DOHH2 (cell line): ENCODE results near the gene PIK3R3.

Source experiments
- H3F3A ChIP-seq: fragments of 200-600 bp; sonication (generic), shearing (Covaris generic); 2 replicates; pipeline ENCODE4 v1.6.0; 2016; ENCODE audit warnings: antibody characterized with exemption, mild to moderate bottlenecking; ENCODE audit not compliant: control insufficient read depth, insufficient read depth
- H3K27ac ChIP-seq: fragments of 200-600 bp; sonication (generic); 2 replicates; pipeline ENCODE4 v1.5.1; 2014; ENCODE audit warnings: low read depth, mild to moderate bottlenecking, low read length, moderate library complexity
- H3K27me3 ChIP-seq: fragments of 200-600 bp; sonication (generic); 2 replicates; pipeline ENCODE4 v1.6.1; 2014; ENCODE audit warnings: mild to moderate bottlenecking, low read length, mixed read lengths; ENCODE audit not compliant: control insufficient read depth
- H3K36me3 ChIP-seq: fragments of 200-600 bp; sonication (generic); 2 replicates; pipeline ENCODE4 v1.6.1; 2014; ENCODE audit warnings: mild to moderate bottlenecking, low read length, moderate library complexity, mixed read lengths; ENCODE audit not compliant: control insufficient read depth
- H3K4me1 ChIP-seq: fragments of 200-600 bp; sonication (generic); 2 replicates; pipeline ENCODE4 v1.6.1; 2014; ENCODE audit warnings: mild to moderate bottlenecking, low read length, mixed read lengths; ENCODE audit not compliant: control insufficient read depth
- H3K4me2 ChIP-seq: fragments of 200-600 bp; sonication (generic); 2 replicates; pipeline ENCODE4 v1.6.0; 2014; ENCODE audit warnings: mild to moderate bottlenecking, low read length, moderate library complexity
- H3K4me3 ChIP-seq: fragments of 200-600 bp; sonication (generic); 2 replicates; pipeline ENCODE4 v1.5.1; 2014; ENCODE audit warnings: mild to moderate bottlenecking, low read length, mixed read lengths
- H3K79me2 ChIP-seq: fragments of 200-600 bp; sonication (generic); 2 replicates; pipeline ENCODE4 v1.6.1; 2014; ENCODE audit warnings: mild to moderate bottlenecking, low read length, mixed read lengths; ENCODE audit not compliant: control insufficient read depth
- H3K9me2 ChIP-seq: fragments of 200-600 bp; sonication (generic); replicated peaks from 2 replicates; pipeline ENCODE4 v1.6.1; 2014; ENCODE audit warnings: mild to moderate bottlenecking, low read length, mixed read lengths; ENCODE audit not compliant: control insufficient read depth
- H3K9me3 ChIP-seq: fragments of 200-600 bp; sonication (generic); 2 replicates; pipeline ENCODE4 v1.6.1; 2014; ENCODE audit warnings: antibody characterized with exemption, low read length, mixed read lengths; ENCODE audit not compliant: control insufficient read depth, insufficient read depth
- H4K20me1 ChIP-seq: fragments of 200-600 bp; sonication (generic); 2 replicates; pipeline ENCODE4 v1.6.0; 2014; ENCODE audit warnings: low read depth, mild to moderate bottlenecking, antibody characterized with exemption, low read length, moderate library complexity; ENCODE audit not compliant: control insufficient read depth, insufficient read depth
- CTCF ChIP-seq: fragments of 200-600 bp; sonication (generic); IDR thresholded peaks from one replicate; pipeline ENCODE4 v1.5.1; 2014; ENCODE audit warnings: antibody characterized with exemption, mild to moderate bottlenecking, low read depth, low read length; ENCODE audit not compliant: poor library complexity, severe bottlenecking
- EZH2phosphoT487 ChIP-seq: fragments of 200-600 bp; sonication (generic); IDR thresholded peaks from 2 replicates; pipeline ENCODE4 v1.6.1; 2017; ENCODE audit warnings: borderline replicate concordance, mild to moderate bottlenecking, antibody characterized with exemption, low read length, moderate library complexity, mixed read lengths

PIK3R3 gene

GRCh38 chr1:45998020-45998617, 134.3 kb downstream of the PIK3R3 start:
- H3K79me2 ChIP-seq, result peaks cover 27% of the 10 kb centered on the region
- H3K9me2 ChIP-seq, result no peaks in the 10 kb centered on the region
- H3F3A ChIP-seq, result no peaks in the 10 kb centered on the region
- peaks cover 57% of the 10 kb centered on the region for H3K36me3 ChIP-seq
- H3K27ac ChIP-seq, result no peak overlapping the region
- H4K20me1 ChIP-seq, result no peaks in the 10 kb centered on the region
- no peak overlapping the region for H3K4me3 ChIP-seq
- H3K4me2 ChIP-seq, result no peak overlapping the region
- TF ChIP-seq EZH2phosphoT487 (no peak), CTCF (no peak)
- no peaks in the 10 kb centered on the region for H3K27me3 ChIP-seq
- H3K9me3 ChIP-seq, result no peaks in the 10 kb centered on the region
- H3K4me1 ChIP-seq, result no peaks in the 10 kb centered on the region

GRCh38 chr1:45995298-45995697, 137.1 kb downstream of the PIK3R3 start:
- Histone ChIP-seq H3K9me3 (no peaks in the 10 kb centered on the region), H3K79me2 (peaks cover 52% of the 10 kb centered on the region), H3K27ac (no peak overlapping the region), H3K36me3 (peaks cover 48% of the 10 kb centered on the region), H3K4me3 (no peak overlapping the region), H3K4me1 (no peaks in the 10 kb centered on the region), H3K9me2 (no peaks in the 10 kb centered on the region), H3K27me3 (no peaks in the 10 kb centered on the region), H3F3A (no peaks in the 10 kb centered on the region), H3K4me2 (no peak overlapping the region), H4K20me1 (no peaks in the 10 kb centered on the region)
- TF ChIP-seq EZH2phosphoT487 (no peak), CTCF (no peak)

- Histone ChIP-seq H3K27me3 (no peaks in the 10 kb centered on the region), H3K27ac (no peak overlapping the region), H3K4me2 (no peak overlapping the region), H3K9me2 (no peaks in the 10 kb centered on the region), H3K4me3 (no peak overlapping the region), H4K20me1 (no peaks in the 10 kb centered on the region), H3K79me2 (peaks cover 60% of the 10 kb centered on the region), H3F3A (no peaks in the 10 kb centered on the region), H3K9me3 (no peaks in the 10 kb centered on the region), H3K36me3 (peaks cover 46% of the 10 kb centered on the region), H3K4me1 (no peaks in the 10 kb centered on the region)
- no peak for TF ChIP-seq EZH2phosphoT487
- TF ChIP-seq CTCF, result no peak
Measured at GRCh38 chr1:45994423-45994822, 138.0 kb downstream of the PIK3R3 start.
